ENCODE results near the gene SVBP. TPM values are rescaled to one million over a fixed set of nuclear protein-coding genes. Genes with fewer than 3 reads are reported as not detected.

The SVBP gene
- total RNA-seq, 1 experiment from 2014 or later = 41.3 TPM

DNA sequence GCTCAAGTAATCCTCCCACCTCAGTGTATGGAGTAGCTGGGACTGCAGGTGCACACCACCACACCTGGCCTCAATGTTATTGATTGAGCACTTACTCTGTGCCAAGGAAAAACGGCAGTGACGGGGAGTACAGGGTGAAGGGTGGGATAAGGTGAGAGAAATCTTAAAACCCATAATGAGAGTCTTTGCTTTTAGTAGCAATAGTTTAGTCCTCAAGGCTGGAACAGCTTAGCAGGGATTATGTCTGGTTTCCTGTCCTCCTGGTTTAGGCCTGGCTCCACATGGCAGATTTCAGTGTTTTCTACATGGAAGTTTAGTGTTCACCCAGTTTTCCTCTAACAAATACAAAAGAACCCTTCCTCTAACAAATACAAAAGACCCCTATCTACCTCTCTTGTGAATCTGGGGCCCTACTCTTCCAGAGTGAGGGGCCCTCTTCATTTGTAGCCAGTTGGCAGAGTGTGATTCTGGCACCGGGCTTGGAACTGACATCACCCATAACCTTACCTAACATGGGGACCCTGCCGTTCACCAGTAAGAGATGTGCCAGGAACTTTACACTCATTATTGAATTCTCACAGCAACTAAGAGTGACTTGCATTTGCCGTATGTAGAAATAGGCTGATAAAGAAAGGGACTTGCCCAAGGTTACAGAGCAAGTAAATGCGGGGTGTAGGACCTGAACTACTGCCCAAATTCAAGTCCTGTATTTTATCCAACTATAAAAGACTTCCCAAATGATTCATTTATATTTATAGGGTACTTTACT lies 36.1 kb upstream of the SVBP start:
- no peak overlapping the region for H3K23ac ChIP-seq (ENCODE audit: insufficient read length, low read depth, low read length)
- H3K79me1 ChIP-seq (ENCODE audit: insufficient read depth, low read depth, low read length, poor library complexity, severe bottlenecking) = no peaks in the 10 kb centered on the region
- no peak overlapping the region for H4K8ac ChIP-seq (replicated peaks; ENCODE audit: insufficient read length, low read depth, low read length)
- H3K56ac ChIP-seq (ENCODE audit: insufficient read length, low read depth, low read length) = no peak overlapping the region
- no peak overlapping the region for H3K27ac ChIP-seq (ENCODE audit: insufficient read length, low read depth, low read length)
- H2BK5ac ChIP-seq (ENCODE audit: insufficient read length, low read length) = no peak overlapping the region
- H3K14ac ChIP-seq (ENCODE audit: insufficient read depth, low read length) = no peak overlapping the region
- no peak overlapping the region for H2BK15ac ChIP-seq (ENCODE audit: low read depth, low read length)
- H4K20me1 ChIP-seq (ENCODE audit: control insufficient read depth, insufficient read depth, insufficient read length) = no peaks in the 10 kb centered on the region
- no peak overlapping the region for H4K91ac ChIP-seq (ENCODE audit: insufficient read length, low read depth, low read length)
- no peaks in the 10 kb centered on the region for H3K27me3 ChIP-seq (ENCODE audit: insufficient read depth, low read length)
- Mint-ChIP-seq H3K4me3 (no peak overlapping the region), H3K4me1 (peaks cover 3% of the 10 kb centered on the region in 2 experiments; a peak in 2 of 4 replicates), H3K9me3 (peaks cover 15 to 16% of the 10 kb centered on the region in 2 experiments; a peak in 4 of 5 replicates), H3K27me3 (ENCODE audit: low read depth) (peaks cover 3% of the 10 kb centered on the region), H3K36me3 (ENCODE audit: insufficient read depth in 1 of 3, low read depth in 3 of 3) (peaks cover 45 to 60% (median 59%) of the 10 kb centered on the region in 3 experiments), H3K27ac (peak overlapping the region in 1 of 3 experiments; percentile 66; a peak in 1 of 7 replicates)
- H3K9ac ChIP-seq (ENCODE audit: extremely low read depth, insufficient read length, low read length) = no peak overlapping the region
- no peaks in the 10 kb centered on the region; the same call in 1 of the 2 replicates for H3K4me1 ChIP-seq (ENCODE audit: insufficient read depth, low read length)
- no peak overlapping the region for H2BK120ac ChIP-seq (ENCODE audit: low read depth, low read length, poor library complexity, severe bottlenecking)
- H3K23me2 ChIP-seq (ENCODE audit: insufficient read length, low read depth, low read length, poor library complexity, severe bottlenecking) = no peaks in the 10 kb centered on the region
- no peaks in the 10 kb centered on the region for H3K9me3 ChIP-seq (ENCODE audit: control insufficient read depth, low read depth, low read length)
- no peak overlapping the region for H3K4ac ChIP-seq (ENCODE audit: low read depth, low read length)
- no peak for DNase-seq
- H4K5ac ChIP-seq (ENCODE audit: insufficient read length, low read depth, low read length) = no peak overlapping the region
- H2BK20ac ChIP-seq (ENCODE audit: low read depth, low read length, poor library complexity, severe bottlenecking) = no peak overlapping the region
- H3T11ph ChIP-seq (ENCODE audit: low read length) = no peak overlapping the region
- no peak overlapping the region for H2AK5ac ChIP-seq (ENCODE audit: insufficient read length, low read length)
- TF ChIP-seq, protein P1, sequence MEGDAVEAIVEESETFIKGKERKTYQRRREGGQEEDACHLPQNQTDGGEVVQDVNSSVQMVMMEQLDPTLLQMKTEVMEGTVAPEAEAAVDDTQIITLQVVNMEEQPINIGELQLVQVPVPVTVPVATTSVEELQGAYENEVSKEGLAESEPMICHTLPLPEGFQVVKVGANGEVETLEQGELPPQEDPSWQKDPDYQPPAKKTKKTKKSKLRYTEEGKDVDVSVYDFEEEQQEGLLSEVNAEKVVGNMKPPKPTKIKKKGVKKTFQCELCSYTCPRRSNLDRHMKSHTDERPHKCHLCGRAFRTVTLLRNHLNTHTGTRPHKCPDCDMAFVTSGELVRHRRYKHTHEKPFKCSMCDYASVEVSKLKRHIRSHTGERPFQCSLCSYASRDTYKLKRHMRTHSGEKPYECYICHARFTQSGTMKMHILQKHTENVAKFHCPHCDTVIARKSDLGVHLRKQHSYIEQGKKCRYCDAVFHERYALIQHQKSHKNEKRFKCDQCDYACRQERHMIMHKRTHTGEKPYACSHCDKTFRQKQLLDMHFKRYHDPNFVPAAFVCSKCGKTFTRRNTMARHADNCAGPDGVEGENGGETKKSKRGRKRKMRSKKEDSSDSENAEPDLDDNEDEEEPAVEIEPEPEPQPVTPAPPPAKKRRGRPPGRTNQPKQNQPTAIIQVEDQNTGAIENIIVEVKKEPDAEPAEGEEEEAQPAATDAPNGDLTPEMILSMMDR (conservative IDR thresholded peaks at IDR 0.05) = no peak
- H2AFZ ChIP-seq (ENCODE audit: low read length) = no peak overlapping the region
- H3K79me2 ChIP-seq (ENCODE audit: insufficient read depth, low read length) = no peaks in the 10 kb centered on the region
- H3K4me2 ChIP-seq (ENCODE audit: insufficient read depth, insufficient read length, low read length) = no peak overlapping the region
- H3K18ac ChIP-seq (ENCODE audit: insufficient read length, low read depth, low read length) = no peak overlapping the region
- no CpG with 5 or more reads among the region's 6 CpGs for whole genome bisulfite sequencing (ENCODE audit: extremely low coverage, insufficient read length, low lambda C conversion rate)
- H2BK12ac ChIP-seq (ENCODE audit: insufficient read length, low read depth, low read length) = no peak overlapping the region
